ENCODE results near the gene TMEM82.
"Not testable (repeated sequence)": the region's sequence is repeated elsewhere in the genome, so short reads cannot be mapped to it uniquely, and the experiment has no call there.

Gene TMEM82

DNA sequence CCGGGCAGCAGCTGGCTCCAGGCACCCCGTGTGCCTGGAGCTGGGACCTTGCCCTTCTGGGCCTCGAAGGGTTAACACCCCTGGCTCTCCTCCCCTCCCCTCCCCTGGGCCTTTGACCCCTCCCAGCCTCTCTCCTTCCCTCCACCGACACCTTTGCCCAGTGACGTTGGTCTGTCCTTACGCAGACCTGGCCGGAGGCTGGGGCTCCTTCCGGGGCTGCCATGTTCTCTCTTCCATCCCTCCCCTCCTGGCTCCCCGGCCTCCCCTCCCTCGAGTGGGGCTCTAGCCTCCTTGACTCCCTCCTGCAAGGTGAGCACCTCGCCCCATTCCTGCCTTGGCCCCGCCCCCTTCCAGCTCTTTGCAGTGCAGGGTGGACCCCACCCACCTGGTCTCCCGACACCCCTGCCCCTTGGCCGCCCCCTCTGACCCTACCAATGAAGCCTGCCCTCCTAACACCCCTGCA lies at the start of gene TMEM82:
Gene TMEM82 (plus strand): TSS at position 161 of the 463 bp plus-strand sequence. CDS start 61 bp downstream, at position 222.
- Histone ChIP-seq H3K4me3 (ENCODE audit: low read length) (peak within 1 kb of the TSS; percentile 33), H3K9ac (ENCODE audit: low read length) (no peak within 1 kb of the TSS), H3K4me1 (ENCODE audit: control insufficient read depth, insufficient read depth, low read length) (no peaks in the 10 kb centered on the region), H3K27ac (ENCODE audit: low read depth, low read length) (no peak within 1 kb of the TSS), H3K27me3 (ENCODE audit: control insufficient read depth, insufficient read depth, low read length) (no peaks in the 10 kb centered on the region), H3K36me3 (ENCODE audit: control insufficient read depth, insufficient read depth, low read length) (no peaks in the 10 kb centered on the region)

DNA sequence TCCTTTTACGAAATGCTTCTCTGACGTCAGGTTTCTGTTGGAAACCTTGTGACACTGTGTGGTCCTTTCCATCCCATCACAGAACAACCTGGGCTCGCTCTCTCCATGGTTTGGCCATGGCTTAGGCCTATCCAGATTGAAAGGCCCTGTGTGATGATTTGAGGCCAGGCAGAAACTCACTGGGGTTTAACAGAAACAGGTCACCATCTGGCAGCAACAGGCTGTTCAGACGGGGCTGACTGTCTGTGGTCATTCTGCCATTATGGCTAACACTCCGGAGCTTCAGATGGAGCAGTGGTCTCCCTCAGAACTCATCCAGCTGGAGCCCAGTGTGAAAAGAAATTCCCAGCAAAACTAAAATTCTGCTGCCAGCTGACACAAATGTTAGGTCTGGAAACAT lies 48.9 kb upstream of the TMEM82 start:
- H3K27me3 ChIP-seq (ENCODE audit: control insufficient read depth, insufficient read depth, low read length) = no peaks in the 10 kb centered on the region
- H3K4me3 ChIP-seq (ENCODE audit: low read length) = no peak overlapping the region
- H3K9ac ChIP-seq (ENCODE audit: low read length) = no peak overlapping the region
- H3K4me1 ChIP-seq (ENCODE audit: control insufficient read depth, insufficient read depth, low read length) = no peaks in the 10 kb centered on the region
- H3K27ac ChIP-seq (ENCODE audit: low read depth, low read length) = no peak overlapping the region
- H3K36me3 ChIP-seq (ENCODE audit: control insufficient read depth, insufficient read depth, low read length) = peaks cover 3% of the 10 kb centered on the region

DNA sequence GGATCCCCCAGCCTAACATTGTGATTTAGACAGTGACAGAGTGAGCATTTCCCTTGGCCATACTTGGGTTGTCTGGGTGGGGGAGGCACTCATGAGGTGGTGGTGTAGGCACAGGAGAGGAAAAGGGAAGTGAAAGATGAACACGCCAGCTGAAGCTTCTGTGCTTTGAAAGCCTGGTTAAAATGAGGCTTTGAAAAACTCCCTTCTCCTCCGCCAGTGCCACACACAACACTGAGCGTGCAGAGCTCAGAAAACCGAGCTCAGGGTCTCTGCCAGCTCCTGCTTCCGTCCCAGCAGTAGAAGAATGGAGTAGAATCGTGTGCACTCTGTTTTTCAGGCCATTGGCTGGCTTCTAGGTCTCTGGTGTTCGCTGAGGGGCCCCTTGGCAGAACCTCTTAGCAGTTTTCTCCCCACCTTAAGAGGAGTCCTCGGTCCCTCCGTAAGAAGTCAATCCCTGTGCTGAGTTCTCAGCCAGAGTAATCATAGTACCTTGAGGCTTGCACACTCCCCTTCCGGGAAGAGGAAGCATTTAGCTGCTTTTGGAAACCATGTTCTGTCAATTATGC lies 45.3 kb upstream of the TMEM82 start:
- no peak overlapping the region for H3K9ac ChIP-seq (ENCODE audit: low read length)
- peak overlapping the region; percentile 19 for H3K4me3 ChIP-seq (ENCODE audit: low read length)
- peak overlapping the region; percentile 30 for H3K27ac ChIP-seq (ENCODE audit: low read depth, low read length)
- H3K27me3 ChIP-seq (ENCODE audit: control insufficient read depth, insufficient read depth, low read length) = no peaks in the 10 kb centered on the region
- H3K36me3 ChIP-seq (ENCODE audit: control insufficient read depth, insufficient read depth, low read length) = peaks cover 3% of the 10 kb centered on the region
- H3K4me1 ChIP-seq (ENCODE audit: control insufficient read depth, insufficient read depth, low read length) = no peaks in the 10 kb centered on the region

DNA sequence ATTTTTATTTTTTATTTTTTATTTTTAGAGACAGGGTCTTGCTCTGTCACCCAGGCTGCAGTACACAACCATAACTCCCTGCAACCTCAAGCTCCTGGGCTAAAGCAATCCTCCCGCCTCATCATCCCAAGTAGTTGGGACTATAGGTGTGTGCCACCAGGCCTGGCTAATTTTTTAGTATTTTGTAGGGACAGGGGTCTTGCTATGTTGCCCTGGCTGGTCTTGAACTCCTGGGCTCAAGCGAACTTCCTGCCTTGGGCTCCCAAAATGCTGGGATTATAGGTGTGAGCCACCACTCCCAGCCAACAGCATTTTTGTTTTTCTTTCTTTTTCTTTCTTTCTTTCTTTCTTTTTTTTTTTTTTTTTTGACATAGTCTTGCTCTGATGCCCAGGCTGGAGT lies 44.1 kb upstream of the TMEM82 start:
- H3K36me3 ChIP-seq (ENCODE audit: control insufficient read depth, insufficient read depth, low read length) = peaks cover 3% of the 10 kb centered on the region
- peaks cover 4% of the 10 kb centered on the region for H3K4me1 ChIP-seq (ENCODE audit: control insufficient read depth, insufficient read depth, low read length)
- no peaks in the 10 kb centered on the region for H3K27me3 ChIP-seq (ENCODE audit: control insufficient read depth, insufficient read depth, low read length)
- H3K4me3 ChIP-seq (ENCODE audit: low read length) = no peak overlapping the region
- H3K27ac ChIP-seq (ENCODE audit: low read depth, low read length) = no peak overlapping the region
- no peak overlapping the region for H3K9ac ChIP-seq (ENCODE audit: low read length)

DNA sequence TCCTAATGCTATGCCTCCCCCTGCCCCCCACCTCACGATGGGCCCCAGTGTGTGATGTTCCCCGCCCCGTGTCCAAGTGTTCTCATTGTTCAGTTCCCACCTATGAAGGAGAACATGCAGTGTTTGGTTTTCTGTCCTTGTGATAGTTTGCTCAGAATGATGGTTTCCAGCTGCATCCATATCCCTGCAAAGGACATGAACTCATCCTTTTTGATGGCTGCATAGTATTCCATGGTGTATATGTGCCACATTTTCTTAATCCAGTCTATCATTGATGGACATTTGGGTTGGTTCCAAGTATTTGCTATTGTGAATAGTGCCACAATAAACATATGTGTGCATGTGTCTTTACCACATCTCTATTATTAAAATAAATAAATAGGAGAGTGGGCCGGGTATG lies 43.0 kb upstream of the TMEM82 start:
- not testable (repeated sequence) for H3K27me3 ChIP-seq (ENCODE audit: control insufficient read depth, insufficient read depth, low read length); H3K9ac ChIP-seq (ENCODE audit: low read length); H3K27ac ChIP-seq (ENCODE audit: low read depth, low read length); H3K36me3 ChIP-seq (ENCODE audit: control insufficient read depth, insufficient read depth, low read length); H3K4me3 ChIP-seq (ENCODE audit: low read length)
- H3K4me1 ChIP-seq (ENCODE audit: control insufficient read depth, insufficient read depth, low read length) = peaks cover 13% of the 10 kb centered on the region

DNA sequence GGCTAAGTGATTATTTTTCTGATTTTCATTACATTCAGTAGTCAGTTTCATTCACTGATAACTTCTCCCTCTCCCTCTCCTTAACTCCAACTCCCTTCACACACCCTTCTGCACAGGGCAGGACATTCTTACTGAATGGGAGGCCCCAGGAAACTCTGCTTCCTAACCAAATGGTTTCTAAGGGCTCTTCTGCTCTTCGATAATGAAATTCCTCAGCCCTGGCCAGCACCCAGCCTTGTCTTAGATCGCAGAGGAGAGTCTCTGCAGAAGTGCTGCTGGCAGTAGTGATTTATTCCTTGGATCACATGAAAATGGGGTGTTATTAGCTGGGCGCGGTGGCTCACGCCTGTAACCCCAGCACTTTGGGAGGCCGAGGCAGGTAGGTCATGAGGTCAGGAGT lies 41.8 kb upstream of the TMEM82 start:
- H3K9ac ChIP-seq (ENCODE audit: low read length) = no peak overlapping the region
- peaks cover 14% of the 10 kb centered on the region for H3K4me1 ChIP-seq (ENCODE audit: control insufficient read depth, insufficient read depth, low read length)
- no peak overlapping the region for H3K4me3 ChIP-seq (ENCODE audit: low read length)
- H3K27me3 ChIP-seq (ENCODE audit: control insufficient read depth, insufficient read depth, low read length) = no peaks in the 10 kb centered on the region
- H3K27ac ChIP-seq (ENCODE audit: low read depth, low read length) = no peak overlapping the region
- H3K36me3 ChIP-seq (ENCODE audit: control insufficient read depth, insufficient read depth, low read length) = peaks cover 3% of the 10 kb centered on the region

DNA sequence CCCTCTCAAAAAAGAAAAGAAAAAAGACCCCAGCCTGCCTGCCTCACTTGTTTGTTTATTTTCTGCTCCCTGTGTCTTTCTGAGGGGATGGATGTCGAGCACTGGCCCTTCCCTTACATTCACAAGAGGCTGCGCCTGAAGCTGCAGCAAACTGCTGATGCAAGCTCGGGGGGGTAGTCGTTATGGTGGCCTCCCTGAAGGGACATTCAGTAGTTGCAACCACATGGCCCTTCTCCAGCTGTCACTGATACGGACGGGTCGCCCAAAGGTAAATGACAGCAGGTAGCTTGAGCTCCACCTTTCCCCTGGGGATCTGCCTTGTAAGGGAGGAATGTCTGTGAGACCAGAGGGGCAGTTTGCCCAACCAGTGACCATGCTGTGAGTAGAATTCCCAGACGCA lies 40.5 kb upstream of the TMEM82 start:
- H3K4me3 ChIP-seq (ENCODE audit: low read length) = no peak overlapping the region
- peaks cover 14% of the 10 kb centered on the region for H3K4me1 ChIP-seq (ENCODE audit: control insufficient read depth, insufficient read depth, low read length)
- no peak overlapping the region for H3K9ac ChIP-seq (ENCODE audit: low read length)
- H3K36me3 ChIP-seq (ENCODE audit: control insufficient read depth, insufficient read depth, low read length) = no peaks in the 10 kb centered on the region
- H3K27ac ChIP-seq (ENCODE audit: low read depth, low read length) = no peak overlapping the region
- no peaks in the 10 kb centered on the region for H3K27me3 ChIP-seq (ENCODE audit: control insufficient read depth, insufficient read depth, low read length)

DNA sequence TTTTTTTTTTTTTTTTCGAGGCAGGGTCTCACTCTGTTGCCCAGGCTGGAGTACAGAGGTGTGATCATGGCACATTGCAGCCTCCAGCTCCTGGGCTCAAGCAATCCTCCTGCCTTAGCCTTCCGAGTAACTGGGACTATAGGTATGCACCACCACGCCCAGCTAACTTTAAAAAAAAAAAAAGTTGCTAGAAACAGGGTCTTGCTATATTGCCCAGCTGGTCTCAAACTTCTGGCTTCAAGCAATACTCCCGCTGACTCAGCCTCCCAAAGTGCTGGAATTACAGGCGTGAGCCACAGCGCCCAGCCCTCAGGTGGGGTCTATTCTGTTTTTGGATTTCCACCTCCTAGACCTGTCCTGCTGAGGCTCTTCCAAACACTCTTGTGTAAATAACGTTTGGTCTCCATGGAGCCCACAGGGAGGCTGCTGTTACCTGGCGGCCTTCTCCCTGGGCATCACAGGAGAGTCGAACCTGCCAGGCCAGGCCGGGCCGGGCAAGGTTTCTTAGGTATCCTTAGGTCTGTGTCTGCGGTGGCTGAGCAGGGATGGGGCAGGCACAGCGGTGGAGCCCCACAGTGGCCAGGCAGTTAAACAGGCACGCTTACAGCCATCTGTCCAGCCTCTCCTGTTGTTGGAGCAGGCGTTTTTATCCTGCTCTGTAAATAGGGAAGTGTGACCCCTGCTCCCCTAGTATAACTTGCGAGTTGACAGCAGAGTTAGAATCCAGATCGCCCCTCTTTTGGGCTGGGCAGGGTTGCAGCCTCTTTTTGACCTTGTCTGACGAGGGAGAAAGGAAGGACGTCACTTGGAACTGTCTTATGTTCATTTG lies 39.4 kb upstream of the TMEM82 start:
- Histone ChIP-seq H3K4me1 (ENCODE audit: control insufficient read depth, insufficient read depth, low read length) (peaks cover 14% of the 10 kb centered on the region), H3K27ac (ENCODE audit: low read depth, low read length) (peak overlapping the region; percentile 85), H3K4me3 (ENCODE audit: low read length) (peak overlapping the region; percentile 16), H3K9ac (ENCODE audit: low read length) (no peak overlapping the region), H3K36me3 (ENCODE audit: control insufficient read depth, insufficient read depth, low read length) (no peaks in the 10 kb centered on the region), H3K27me3 (ENCODE audit: control insufficient read depth, insufficient read depth, low read length) (no peaks in the 10 kb centered on the region)

DNA sequence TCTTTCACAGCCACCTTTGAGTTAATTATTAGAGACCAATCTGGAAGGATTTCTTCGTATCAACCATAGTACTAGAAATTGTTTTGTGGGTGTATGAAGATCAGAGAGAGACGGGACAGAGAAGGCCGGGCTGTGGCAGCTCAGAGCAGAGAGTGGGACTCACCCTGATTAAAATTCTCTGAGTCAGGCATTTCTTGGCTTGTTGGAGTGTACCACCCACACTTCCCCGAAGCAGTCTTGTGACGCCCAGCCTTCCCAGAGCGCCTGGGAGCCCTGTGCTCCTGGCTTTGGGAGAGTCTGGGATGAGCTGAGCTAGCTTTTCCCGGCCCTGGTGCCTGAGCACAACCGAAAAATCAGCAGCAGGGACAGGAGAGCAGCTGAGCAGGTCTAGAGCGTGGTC lies 38.7 kb upstream of the TMEM82 start:
- Histone ChIP-seq H3K27ac (ENCODE audit: low read depth, low read length) (peak overlapping the region; percentile 85), H3K27me3 (ENCODE audit: control insufficient read depth, insufficient read depth, low read length) (no peaks in the 10 kb centered on the region), H3K9ac (ENCODE audit: low read length) (no peak overlapping the region), H3K36me3 (ENCODE audit: control insufficient read depth, insufficient read depth, low read length) (no peaks in the 10 kb centered on the region), H3K4me1 (ENCODE audit: control insufficient read depth, insufficient read depth, low read length) (peaks cover 14% of the 10 kb centered on the region), H3K4me3 (ENCODE audit: low read length) (no peak overlapping the region)

DNA sequence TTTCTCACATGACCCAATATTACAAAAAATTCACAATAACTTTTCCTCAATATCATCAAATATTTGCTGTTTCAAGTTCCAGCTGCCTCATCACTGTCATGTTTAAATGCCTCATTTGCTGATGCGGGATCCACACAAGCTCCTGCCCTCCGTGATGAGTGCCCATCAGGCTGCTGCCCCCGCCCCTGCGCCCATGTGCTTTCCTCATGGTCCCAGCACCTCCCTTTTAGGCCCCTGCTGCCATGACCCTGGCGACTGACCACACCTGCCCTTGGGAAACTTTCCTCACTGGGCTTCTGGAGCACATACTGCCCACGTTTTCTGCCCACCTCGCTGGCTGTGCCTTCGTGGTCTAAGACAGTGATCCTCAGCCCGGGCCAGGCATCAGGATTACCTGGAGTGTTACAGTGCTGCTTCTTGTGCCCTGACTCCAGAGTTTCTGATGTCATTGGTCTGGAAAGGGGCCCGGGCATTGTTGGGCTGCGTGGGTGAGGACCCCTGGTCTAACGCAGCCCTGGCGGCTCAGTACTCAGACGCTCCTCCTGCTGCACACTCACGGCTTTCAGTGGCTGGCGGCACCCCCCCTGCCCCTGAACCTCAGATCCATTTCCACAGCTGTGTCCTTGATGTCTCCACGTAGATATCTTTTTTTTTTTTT lies 37.6 kb upstream of the TMEM82 start:
- Histone ChIP-seq H3K36me3 (ENCODE audit: control insufficient read depth, insufficient read depth, low read length) (no peaks in the 10 kb centered on the region), H3K27me3 (ENCODE audit: control insufficient read depth, insufficient read depth, low read length) (no peaks in the 10 kb centered on the region), H3K4me1 (ENCODE audit: control insufficient read depth, insufficient read depth, low read length) (peaks cover 14% of the 10 kb centered on the region), H3K9ac (ENCODE audit: low read length) (no peak overlapping the region), H3K27ac (ENCODE audit: low read depth, low read length) (peak overlapping the region; percentile 85), H3K4me3 (ENCODE audit: low read length) (no peak overlapping the region)

DNA sequence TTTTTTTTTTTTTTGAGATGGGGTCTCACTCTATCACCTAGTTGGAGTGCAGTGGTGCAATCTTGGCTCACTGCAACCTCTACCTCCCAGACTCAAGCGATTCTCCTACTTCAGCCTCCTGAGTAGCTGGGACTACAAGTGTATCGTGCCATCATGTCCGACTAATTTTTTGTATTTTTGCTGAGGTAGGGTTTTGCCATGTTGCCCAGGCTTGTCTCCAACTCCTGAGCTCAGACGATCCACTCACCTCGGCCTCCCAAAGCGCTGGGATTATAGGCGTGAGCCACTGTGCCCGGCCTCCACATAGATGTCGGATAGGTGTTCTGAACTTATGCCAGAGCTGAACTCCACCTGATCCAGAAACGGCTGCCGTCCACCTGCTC lies 37.1 kb upstream of the TMEM82 start:
- H3K4me1 ChIP-seq (ENCODE audit: control insufficient read depth, insufficient read depth, low read length) = peaks cover 14% of the 10 kb centered on the region
- H3K27me3 ChIP-seq (ENCODE audit: control insufficient read depth, insufficient read depth, low read length) = no peaks in the 10 kb centered on the region
- H3K9ac ChIP-seq (ENCODE audit: low read length) = no peak overlapping the region
- H3K4me3 ChIP-seq (ENCODE audit: low read length) = no peak overlapping the region
- no peaks in the 10 kb centered on the region for H3K36me3 ChIP-seq (ENCODE audit: control insufficient read depth, insufficient read depth, low read length)
- peak overlapping the region; percentile 85 for H3K27ac ChIP-seq (ENCODE audit: low read depth, low read length)

DNA sequence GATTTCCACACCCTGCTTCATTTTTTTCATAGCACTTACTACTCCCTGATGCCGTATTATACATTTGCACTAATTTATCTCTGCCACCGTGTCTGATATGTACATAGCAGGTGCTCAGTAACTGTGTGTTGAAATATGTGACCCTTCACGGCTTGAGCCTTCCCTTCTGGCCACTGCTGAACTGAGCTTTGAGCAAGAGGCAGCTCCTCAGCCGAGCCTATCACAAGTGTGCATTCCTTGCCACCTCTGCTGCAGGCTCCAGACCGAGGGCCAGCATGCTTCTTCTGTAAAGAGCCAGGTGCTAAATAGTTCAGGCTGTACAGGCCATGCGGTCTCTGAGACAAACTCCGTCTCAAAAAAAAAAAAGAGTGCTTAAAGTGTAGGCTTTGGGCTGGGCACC lies 35.5 kb upstream of the TMEM82 start:
- no peaks in the 10 kb centered on the region for H3K36me3 ChIP-seq (ENCODE audit: control insufficient read depth, insufficient read depth, low read length)
- no peaks in the 10 kb centered on the region for H3K27me3 ChIP-seq (ENCODE audit: control insufficient read depth, insufficient read depth, low read length)
- H3K9ac ChIP-seq (ENCODE audit: low read length) = no peak overlapping the region
- peaks cover 14% of the 10 kb centered on the region for H3K4me1 ChIP-seq (ENCODE audit: control insufficient read depth, insufficient read depth, low read length)
- no peak overlapping the region for H3K4me3 ChIP-seq (ENCODE audit: low read length)
- H3K27ac ChIP-seq (ENCODE audit: low read depth, low read length) = no peak overlapping the region
